ENCODE results near the gene SPATS2.

Gene SPATS2

DNA sequence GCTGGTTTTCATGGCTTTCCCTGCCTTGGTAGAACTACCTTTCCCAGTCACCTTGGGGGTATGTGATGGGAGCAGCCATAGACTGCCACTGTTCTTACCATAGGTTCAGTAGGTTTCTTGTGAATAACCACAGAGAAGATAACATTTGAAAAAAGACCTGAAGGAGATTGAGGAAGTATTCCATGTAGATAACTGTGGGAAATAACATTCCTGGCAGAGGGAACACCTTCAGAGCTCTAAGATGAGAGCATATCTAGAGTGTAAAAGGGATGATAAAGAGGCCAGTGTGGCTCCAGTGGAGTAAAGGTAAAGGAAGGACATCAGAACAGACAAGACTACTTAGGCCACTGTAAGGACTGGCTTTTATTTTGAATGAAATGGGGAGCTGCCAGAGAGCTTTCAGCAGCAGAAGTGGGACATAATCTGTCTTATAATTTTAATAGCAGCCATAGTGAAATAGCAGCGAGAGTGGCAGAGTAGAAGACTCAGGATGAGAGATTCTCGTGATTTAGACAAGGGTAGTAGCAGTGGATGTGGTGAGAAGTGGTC lies 88.9 kb downstream of the SPATS2 start:
- in situ Hi-C loops (cut with MboI; ENCODE audit: low sequenced_read_pairs) = no loop called here

DNA sequence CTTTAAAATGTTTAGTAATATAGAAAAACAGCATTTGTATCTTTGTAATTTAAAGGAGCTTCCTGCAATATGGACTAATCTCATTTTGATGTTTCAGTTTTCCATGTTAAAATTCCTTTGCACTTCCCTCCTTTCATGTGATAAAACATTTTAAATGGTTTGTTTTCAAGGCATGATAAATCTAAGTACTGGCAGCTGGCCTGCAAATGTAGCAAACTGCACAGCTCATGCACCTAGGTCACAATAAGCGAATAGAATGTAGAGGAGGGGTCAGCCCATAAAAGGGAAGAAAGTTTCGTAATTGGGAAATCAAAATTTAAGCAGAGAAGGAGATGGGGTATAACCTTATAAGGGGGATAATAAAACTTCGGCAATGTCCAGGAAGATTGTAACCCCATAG lies 91.6 kb downstream of the SPATS2 start:
- in situ Hi-C loops (cut with MboI; ENCODE audit: low sequenced_read_pairs) = no loop called here

DNA sequence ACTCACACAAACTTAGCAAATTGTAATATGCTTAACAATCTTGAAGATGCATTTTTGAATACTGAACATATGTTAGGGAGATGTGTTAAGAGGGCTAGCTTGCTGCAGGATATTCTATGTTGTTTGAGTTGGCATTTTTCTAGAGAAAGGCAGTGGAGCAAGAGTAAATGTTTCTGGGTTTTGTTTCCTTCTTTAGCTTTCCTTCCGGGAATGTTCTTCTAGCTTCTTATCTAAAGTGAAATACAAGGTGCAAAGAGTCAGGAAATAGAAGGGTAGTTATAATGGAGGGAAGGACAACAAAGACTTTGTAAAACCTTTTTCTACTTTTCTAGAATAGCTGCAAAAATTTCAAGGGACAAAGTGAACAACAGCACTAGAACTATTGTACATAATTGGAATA lies 94.0 kb downstream of the SPATS2 start:
- in situ Hi-C loops (cut with MboI; ENCODE audit: low sequenced_read_pairs) = no loop called here

DNA sequence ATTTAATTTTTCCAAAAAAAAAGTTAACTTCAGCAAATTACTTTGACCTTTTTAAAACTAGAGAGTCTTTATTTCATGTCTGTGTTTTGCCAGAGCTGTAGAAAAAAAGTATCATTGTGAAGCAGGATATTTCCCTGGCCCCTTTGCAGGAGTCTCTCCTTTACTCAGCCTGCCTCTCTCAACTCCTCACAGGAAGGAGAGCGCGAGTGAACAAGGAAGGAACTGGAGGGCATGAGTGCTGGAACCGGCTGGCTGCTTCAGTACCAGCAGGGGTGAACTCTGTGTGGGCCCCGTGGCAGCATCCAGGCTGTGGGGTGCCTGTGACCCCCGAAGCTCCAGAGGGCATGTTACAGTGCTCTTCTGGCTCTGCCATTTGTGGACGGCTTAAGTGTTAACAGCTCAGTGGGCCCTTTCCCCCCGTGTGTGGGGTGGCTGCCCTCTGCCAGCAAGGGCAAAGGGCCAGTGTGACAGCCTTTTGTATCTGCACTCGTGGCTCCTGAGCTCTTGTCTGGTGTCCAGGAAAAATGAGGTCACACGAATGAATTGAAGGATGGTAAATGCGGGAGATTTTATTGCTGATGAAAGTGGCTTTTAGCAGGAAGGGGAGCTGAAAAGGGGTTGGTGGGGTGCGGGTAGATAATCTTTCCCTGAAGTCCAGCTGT lies 95.0 kb downstream of the SPATS2 start:
- in situ Hi-C loops (cut with MboI; ENCODE audit: low sequenced_read_pairs) = no loop called here

DNA sequence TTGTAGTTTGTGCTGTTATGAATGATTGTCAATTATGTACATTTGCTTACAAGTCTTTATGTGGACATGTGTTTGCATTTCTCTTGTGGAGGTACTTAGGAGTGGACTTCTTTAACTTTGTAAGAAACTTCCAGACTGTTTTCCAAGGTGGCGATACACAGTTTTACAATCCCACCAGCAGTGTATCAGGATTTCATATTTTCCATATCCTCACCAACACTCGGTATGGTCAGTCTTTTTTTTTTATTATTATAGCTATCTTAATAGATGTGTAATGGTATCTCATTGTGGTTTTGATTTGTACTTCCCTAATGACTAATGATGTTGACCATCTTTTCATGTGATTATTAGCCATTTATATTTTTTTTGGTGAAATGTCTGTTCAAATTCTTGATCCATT lies 97.9 kb downstream of the SPATS2 start:
- in situ Hi-C loops (cut with MboI; ENCODE audit: low sequenced_read_pairs) = no loop called here

DNA sequence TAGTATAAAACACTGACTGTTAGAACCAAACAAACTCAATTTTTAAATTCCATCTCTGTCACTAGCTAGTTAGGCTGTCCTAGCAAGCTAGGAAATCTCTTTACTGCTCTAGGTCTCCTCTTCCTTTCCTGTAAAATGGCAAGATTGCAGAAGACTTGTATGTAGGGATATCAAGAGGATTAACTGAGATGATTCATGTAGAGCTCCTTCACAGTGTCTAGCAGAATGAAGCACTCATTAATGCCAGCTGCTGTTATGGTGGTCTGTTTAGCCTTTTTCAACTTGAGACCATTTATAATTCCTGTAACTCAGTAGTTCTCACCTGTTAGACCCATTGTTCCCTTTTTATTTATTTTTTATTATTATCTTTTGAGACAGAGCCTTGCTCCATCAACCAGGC lies 103.7 kb downstream of the SPATS2 start:
- in situ Hi-C loops (cut with MboI; ENCODE audit: low sequenced_read_pairs) = no loop called here

DNA sequence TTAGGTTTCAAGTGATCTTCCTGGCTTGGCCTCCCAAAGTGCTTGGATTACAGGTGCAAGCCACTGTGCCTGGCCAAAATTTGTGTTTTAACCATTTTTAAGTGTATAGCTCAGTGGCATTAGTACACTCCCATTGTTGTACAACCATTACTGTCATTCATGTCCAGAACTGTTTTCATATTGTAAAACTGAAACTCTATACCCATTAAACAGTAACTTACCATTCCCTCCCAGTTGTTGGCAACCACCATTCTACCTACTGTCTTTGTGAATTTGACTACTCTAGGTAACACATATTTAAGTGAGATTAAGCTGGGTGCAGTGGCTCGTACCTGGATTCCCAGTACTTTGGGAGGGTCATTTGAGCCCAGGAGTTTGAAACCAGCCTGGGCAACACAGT lies 104.3 kb downstream of the SPATS2 start:
- in situ Hi-C loops (cut with MboI; ENCODE audit: low sequenced_read_pairs) = no loop called here

DNA sequence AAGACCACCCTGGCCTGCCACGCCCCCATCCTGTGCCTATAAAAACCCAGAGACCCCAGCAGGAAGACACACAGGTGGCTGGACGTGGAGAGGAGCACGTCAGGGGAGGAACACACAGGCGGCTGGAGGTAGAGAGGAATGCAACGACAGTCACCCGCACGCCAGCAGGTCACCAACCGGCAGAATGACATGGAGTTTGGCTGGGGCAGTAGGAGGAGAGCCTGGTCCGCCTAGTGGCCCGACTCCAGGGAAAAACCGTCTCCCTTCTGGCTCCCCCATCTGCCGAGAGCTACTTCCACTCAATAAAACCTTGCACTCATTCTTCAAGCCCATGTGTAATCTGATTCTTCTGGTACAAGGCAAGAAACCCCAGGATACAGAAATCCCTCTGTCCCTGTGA lies 108.8 kb downstream of the SPATS2 start:
- in situ Hi-C loops (cut with MboI; ENCODE audit: low sequenced_read_pairs) = no loop called here

DNA sequence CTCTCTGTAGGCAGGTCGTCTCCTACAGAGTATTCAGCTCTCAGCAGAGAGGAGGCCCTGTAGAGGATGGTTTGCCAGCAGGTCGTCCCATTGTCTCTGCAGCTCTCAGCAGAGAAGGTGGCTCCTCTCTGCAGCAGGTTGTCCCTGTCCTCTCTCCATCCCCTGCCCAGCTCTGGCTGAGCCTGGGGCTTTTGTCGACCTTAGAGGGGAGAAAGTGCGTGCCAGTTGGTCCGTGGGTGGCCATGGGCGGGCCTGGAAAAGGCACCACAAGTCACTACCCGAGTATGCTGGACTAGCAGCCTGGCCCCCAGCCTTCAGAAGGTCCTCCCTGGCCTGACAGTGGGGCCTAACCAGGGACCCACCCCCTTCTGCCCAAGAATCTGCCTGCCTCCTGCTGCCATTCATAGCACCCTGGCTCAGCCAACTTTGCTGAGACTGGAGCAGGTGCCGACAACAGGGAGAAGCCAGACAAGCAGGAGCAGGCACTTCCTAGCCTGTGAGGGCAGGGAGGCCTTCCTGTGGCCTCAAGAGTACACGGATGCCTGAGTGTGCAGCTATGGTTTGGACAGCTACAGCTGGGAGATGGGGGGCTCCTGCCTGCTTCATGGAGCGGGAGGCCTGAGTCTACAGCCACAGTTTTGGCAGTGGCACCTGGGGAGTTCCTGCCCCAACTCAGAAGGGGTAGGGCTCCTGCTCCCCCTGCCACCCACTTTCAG lies 111.8 kb downstream of the SPATS2 start:
- in situ Hi-C loops (cut with MboI; ENCODE audit: low sequenced_read_pairs) = no loop called here

DNA sequence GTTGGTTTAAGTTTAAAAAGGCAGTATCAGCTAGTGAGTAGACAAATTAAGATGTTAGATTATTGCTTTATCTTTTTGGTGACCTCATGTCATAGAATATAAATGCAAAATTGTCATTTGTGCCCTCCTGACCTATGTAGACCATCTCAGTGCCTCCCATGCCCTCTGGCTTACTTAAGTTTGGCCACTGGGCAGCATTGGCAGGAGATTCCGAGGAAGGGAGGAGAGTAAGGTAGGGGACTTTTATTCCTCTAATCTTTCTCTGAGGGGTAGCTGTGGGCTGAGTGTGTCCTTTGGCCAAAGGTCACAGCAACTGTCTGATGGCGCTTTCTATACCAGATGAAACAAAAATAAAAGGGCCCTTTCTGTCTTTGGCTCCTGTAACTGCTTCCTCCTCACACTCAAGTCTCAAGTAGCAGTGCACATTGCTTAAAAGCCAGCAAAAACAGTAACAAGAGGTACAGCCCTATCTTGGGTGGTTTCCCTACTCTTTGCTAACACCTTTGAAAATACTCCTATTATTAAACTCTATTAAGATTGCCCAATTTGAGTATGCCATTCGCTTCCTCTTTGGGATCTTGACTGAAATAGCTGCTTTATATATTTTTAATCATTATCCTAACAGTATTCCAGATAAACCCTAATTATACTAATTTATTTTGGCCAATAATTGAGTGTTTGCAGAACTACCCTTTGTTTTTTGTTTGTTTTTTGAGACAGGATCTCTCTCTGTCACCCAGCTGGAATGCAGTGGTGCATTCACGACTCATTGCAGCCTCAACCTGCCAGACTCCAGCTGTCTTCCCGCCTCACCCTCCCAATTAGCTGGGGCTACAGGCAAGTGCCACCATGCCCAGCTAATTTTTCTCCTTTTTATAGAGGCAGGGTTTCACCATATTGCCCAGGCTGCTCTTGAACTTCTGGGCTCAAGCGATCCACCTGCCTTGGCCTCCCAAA lies 115.1 kb downstream of the SPATS2 start:
- in situ Hi-C loops (cut with MboI; ENCODE audit: low sequenced_read_pairs) = no loop called here

DNA sequence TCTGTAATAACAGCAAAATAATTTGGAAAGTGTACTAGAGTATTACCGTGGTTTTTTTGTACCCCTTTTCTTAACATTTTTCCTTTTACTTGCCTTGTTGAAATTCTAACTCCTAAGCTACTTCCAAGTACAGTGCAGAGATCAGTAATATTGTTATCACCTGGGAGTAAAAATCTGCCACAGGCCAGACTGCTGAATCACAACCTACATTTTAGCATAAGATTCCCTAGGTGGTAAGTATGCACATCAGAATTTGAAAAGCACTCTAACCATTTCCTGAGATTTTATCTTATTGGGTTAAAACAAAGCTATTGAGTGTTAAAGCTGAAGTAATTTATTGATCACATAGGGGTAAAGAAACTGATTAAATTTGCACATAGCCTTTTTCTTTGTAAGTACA lies 116.4 kb downstream of the SPATS2 start:
- in situ Hi-C loops (cut with MboI; ENCODE audit: low sequenced_read_pairs) = no loop called here

DNA sequence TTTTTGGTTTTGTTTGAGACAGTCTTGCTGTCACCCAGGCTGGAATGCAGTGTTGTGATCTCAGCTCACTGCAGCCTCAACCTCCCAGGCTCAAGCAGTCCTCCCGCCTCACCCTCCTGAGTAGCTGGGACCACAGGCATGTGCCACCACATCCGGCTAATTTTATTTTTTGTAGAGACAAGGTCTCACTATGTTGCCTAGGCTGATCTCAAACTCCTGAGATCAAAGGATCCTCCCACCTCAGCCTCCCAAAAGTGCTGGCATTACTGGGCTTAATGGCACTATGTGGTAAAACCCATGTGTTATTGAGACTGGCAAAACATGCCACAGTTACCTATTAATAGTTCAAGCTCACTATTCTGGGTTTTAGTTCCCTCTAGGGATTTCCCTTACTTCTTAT lies 120.3 kb downstream of the SPATS2 start:
- in situ Hi-C loops (cut with MboI; ENCODE audit: low sequenced_read_pairs) = no loop called here

DNA sequence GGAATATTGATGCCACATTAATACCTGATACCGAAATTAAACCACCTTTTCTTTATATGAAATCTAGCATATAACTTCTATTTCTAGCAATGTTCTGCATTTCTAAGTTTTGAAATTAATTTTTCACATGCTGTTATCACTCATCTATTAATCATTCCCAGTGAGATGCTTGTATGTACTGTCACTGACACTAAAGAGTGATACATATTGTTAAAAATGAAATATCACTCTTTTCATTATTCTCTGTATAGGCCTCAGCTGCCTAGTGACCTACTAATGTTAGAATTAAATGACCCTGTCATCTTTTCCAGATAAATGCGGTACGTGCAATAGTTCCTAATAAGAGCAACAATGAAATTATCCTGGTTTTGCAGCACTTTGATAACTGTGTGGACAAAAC lies 121.9 kb downstream of the SPATS2 start:
- in situ Hi-C loops (cut with MboI; ENCODE audit: low sequenced_read_pairs) = no loop called here

DNA sequence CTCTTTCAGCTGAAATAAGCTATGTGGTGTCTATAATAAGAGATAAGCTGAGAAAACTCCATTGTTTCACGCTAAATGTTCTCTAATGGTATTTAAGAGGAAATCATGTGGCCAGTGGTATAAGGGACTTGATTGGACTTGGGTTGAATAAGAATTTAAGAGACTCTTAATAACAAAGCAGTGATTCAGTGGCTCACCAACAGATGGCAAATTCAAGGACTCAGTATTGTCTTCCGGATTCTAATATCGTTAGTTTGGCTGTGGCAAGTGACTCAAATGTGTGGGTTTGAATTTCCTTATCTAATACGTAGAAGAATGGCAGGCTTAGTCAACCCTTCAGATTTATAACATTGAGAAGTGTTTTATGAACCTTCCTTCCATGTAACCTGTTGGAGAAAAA lies 122.5 kb downstream of the SPATS2 start:
- in situ Hi-C loops (cut with MboI; ENCODE audit: low sequenced_read_pairs) = no loop called here

DNA sequence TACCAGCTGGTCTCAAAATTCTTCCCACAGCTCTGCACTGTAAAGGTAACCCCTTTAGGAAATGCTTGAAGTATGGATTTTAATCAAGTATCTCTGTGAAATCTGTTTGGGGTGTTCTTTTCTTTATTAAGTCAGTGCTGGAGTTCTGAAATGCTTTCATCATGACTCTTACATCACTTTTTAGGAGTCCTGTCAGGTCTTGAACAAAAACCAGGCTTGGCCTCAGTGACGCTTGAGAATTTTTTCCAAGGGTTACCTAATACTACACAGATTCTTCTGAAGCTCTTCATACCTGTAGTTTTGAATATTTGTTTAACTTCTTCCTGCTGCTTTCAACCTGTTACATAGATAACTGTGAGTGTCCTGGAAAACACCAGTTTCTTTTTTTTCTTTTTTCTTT lies 124.6 kb downstream of the SPATS2 start:
- in situ Hi-C loops (cut with MboI; ENCODE audit: low sequenced_read_pairs) = no loop called here

DNA sequence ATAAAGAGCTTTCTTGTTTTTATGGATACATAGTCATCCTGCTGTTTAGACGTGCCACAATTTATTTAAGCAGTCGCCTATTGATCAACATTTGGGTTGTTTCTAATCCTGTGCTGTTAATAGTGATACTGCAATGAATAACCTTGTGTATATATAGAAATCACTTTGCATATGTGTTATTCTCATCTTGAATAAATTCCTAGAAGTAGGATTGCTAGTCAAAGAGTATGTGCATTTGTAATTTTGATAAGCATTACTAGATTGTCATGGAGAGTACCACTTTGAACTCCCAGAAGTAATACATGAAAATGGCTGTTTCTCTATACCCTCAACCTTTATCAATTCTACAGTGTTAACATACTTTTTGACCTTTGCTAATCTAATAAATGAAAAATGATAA lies 126.6 kb downstream of the SPATS2 start:
- in situ Hi-C loops (cut with MboI; ENCODE audit: low sequenced_read_pairs) = no loop called here

DNA sequence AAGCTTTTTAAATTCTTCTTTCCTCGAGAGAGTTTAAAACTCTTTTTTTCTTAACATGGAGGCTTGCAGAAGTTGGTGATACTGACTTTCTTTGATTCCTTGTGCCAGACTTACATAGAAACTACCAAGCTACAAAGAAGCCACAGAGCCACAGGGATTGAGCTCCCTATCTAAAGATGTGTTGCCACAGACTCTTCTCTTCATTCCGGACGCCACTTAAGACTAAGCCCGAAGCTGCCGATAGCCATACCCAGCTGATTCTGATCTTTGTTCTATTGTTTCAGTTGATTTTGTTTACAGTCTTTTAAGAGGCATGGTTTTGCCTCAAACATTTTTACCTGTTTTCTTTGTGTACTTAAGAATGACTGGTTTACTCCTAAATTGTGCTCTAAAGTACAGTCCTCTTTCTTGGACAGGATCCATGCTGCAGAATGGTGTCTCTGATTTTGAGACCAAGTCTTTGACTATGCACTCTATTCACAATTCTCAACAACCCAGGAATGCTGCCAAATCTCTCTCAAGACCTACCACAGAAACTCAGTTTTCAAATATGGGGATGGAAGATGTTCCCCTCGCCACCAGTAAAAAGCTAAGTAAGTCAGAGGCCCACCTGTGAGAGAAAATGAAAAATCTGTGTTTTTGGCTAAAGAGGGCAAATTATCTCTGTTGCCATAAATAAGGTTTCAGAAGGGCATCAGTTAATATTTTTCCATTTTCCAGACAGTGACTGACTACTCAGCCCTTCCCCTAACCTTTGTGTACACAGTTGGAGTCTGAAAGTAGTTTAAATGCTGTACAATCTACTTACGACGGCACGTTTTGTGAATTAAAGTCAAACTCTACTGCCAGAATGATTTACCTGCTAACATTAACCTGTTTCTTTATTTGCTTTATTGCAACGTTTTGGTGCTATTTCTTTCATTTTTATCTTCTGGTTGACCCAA lies 129.4 kb downstream of the SPATS2 start:
- in situ Hi-C loops (cut with MboI; ENCODE audit: low sequenced_read_pairs) = no loop called here

DNA sequence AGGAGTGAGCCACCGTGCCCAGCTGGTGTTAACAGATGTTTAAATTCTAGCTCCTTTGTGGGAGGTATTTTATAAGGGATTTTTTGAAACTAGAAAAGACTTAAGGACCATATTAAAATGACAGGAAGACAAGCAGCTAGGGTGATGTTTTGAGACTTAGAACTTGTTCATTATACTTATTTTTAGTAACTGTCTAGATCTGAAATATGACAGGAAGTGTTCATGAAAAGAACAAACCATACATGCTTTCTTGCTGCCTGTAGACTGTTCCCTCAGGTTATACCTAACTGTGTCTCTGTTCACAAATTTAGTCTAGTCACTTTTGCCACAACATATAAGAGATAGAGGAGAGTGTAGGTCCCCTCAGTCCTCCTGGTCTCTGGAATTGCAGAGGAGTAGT lies 134.6 kb downstream of the SPATS2 start:
- in situ Hi-C loops (cut with MboI; ENCODE audit: low sequenced_read_pairs) = loop anchor here (25.0 kb wide), 1 partner anchor 140 kb away; the partner anchor contains the start of gene SPATS2

DNA sequence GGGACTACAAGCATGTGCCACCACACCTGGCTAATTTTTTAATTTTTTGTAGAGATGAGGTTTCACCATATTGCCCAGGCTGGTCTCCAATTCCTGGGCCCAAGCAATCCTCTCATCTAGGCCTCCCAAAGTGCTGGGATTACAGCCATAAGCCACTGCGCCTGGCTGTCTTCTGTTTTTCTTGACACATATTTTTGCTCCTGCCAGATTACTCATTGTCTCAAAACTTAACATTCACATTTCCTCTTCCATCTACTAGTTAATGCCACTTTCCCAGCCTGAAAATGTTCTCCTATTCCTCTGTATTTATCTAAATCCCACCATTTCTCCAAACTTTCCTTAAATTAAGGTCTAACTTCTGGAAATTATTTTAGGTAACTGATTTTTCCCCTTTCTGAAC lies 135.3 kb downstream of the SPATS2 start:
- in situ Hi-C loops (cut with MboI; ENCODE audit: low sequenced_read_pairs) = loop anchor here (25.0 kb wide), 1 partner anchor 140 kb away; the partner anchor contains the start of gene SPATS2

DNA sequence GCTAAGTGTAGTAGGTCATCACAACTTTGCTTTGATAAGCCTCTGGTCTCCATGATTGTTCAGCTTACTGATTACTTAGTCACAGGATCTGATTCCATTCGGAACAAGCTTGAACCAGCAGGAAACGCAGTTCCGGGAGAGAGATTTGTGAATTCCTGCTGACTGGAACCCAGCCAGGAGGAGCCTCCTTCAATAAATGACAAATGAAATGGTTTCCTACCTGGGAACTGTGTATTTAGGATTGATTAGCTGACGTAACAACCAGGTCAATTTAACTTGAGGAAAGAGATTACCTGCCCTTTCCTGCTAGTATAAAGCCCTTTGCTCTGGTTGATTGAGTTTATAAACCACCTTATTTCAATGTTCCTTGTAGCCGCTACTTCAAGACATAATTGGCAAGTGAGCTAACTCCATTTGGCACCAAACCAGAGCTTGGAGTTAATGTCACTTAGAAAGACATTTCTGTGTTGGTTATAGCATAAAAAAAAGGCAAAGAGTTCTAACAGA lies 136.5 kb downstream of the SPATS2 start:
- in situ Hi-C loops (cut with MboI; ENCODE audit: low sequenced_read_pairs) = loop anchor here (25.0 kb wide), 1 partner anchor 141 kb away; the partner anchor contains the start of gene SPATS2

Measured in hTERT RPE-1 (cell line).